Measurements from ENCODE around the gene LMO3. TPM values are rescaled to one million over a fixed set of nuclear protein-coding genes. Genes with fewer than 3 reads are reported as not detected.

Gene LMO3
- total RNA-seq, 2 donors from 2014 or later = 45.4 to 49.5 TPM

DNA sequence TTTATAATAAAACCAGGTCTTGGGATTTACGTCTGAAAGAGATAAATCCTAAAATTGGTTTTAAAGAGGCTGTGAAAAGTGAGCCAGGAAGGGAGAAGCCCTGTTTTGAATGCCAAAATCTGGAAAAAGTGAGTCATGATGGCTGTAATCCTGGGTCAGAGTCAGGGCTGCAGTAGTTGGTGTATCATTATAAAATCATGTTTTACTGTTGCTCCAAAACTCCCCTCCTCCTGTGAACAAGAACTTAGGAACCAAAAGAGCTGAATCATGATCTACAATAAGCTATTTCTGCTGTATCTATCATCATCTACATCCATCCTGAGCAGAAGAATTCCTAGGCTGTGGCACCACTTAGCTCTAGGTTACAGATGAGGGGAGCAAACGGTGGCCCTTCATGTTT is 79.3 kb downstream of the LMO3 start:
- H3K36me3 ChIP-seq = no peaks in the 10 kb centered on the region
- ATAC-seq (ENCODE audit: insufficient number of reproducible peaks, low FRiP score, low read depth) (no peak), DNase-seq (ENCODE audit: low spot score) (no peak)
- no peaks in the 10 kb centered on the region for H3K9me3 ChIP-seq
- no peak overlapping the region for H3K4me3 ChIP-seq
- TF ChIP-seq, protein P1, sequence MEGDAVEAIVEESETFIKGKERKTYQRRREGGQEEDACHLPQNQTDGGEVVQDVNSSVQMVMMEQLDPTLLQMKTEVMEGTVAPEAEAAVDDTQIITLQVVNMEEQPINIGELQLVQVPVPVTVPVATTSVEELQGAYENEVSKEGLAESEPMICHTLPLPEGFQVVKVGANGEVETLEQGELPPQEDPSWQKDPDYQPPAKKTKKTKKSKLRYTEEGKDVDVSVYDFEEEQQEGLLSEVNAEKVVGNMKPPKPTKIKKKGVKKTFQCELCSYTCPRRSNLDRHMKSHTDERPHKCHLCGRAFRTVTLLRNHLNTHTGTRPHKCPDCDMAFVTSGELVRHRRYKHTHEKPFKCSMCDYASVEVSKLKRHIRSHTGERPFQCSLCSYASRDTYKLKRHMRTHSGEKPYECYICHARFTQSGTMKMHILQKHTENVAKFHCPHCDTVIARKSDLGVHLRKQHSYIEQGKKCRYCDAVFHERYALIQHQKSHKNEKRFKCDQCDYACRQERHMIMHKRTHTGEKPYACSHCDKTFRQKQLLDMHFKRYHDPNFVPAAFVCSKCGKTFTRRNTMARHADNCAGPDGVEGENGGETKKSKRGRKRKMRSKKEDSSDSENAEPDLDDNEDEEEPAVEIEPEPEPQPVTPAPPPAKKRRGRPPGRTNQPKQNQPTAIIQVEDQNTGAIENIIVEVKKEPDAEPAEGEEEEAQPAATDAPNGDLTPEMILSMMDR (IDR thresholded peaks at IDR 0.05) = no peak
- no peaks in the 10 kb centered on the region for H3K4me1 ChIP-seq (ENCODE audit: control insufficient read depth in 1 of 2, low read depth in 2 of 2)
- H3K27me3 ChIP-seq (replicated peaks; ENCODE audit: insufficient read depth) = no peaks in the 10 kb centered on the region
- H3K27ac ChIP-seq = peak overlapping the region in 1 of 2 donors; percentile 2

DNA sequence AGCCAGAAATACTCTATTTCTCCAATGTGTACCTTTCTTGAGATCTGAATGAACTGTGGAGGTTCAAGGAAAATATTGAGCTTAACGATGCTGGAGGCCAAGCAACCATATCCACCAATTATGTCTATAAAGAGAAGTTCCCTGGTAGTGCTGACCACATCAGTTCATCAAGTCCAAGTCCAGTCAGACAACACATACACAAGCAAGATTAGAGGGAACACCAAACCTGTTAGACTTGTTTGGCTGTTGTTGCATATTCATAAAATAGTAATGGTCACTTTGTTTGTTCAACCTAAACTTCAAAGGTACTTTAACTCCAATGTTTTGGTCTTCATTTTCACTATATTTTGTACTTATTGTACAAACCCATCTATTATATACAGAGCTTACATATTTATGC is 81.6 kb downstream of the LMO3 start:
- no peaks in the 10 kb centered on the region for H3K4me1 ChIP-seq (ENCODE audit: control insufficient read depth in 1 of 2, low read depth in 2 of 2)
- no peak for DNase-seq (ENCODE audit: low spot score)
- TF ChIP-seq, protein P1 (IDR thresholded peaks at IDR 0.05) = no peak
- ATAC-seq (ENCODE audit: insufficient number of reproducible peaks, low FRiP score, low read depth) = no peak
- H3K4me3 ChIP-seq = no peak overlapping the region
- no peak overlapping the region for H3K27ac ChIP-seq
- H3K36me3 ChIP-seq = no peaks in the 10 kb centered on the region
- H3K27me3 ChIP-seq (replicated peaks; ENCODE audit: insufficient read depth) = no peaks in the 10 kb centered on the region
- no peaks in the 10 kb centered on the region for H3K9me3 ChIP-seq

DNA sequence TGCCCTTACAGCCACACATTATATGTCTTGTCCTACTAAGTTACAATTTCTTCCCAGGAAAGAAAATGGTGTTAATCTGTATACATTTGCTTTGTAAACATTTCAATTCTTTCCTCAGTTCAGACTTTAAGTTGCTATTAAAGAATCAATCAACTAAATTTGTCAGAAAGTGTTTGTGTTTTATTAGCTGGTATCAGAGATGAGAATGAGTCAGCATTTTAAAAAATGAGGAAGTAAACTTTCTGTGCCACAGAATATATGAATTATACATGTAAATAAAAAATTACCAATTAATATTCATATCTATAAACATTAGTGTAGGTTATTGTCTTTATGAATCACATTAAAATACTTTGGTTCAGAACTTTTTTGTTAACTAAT is 82.0 kb downstream of the LMO3 start:
- no peaks in the 10 kb centered on the region for H3K27me3 ChIP-seq (replicated peaks; ENCODE audit: insufficient read depth)
- no peak for ATAC-seq (ENCODE audit: insufficient number of reproducible peaks, low FRiP score, low read depth)
- no peak overlapping the region for H3K4me3 ChIP-seq
- no peak overlapping the region for H3K27ac ChIP-seq
- DNase-seq (ENCODE audit: low spot score) = no peak
- H3K9me3 ChIP-seq = no peaks in the 10 kb centered on the region
- TF ChIP-seq, protein P1 (IDR thresholded peaks at IDR 0.05) = no peak
- H3K36me3 ChIP-seq = no peaks in the 10 kb centered on the region
- no peaks in the 10 kb centered on the region for H3K4me1 ChIP-seq (ENCODE audit: control insufficient read depth in 1 of 2, low read depth in 2 of 2)

DNA sequence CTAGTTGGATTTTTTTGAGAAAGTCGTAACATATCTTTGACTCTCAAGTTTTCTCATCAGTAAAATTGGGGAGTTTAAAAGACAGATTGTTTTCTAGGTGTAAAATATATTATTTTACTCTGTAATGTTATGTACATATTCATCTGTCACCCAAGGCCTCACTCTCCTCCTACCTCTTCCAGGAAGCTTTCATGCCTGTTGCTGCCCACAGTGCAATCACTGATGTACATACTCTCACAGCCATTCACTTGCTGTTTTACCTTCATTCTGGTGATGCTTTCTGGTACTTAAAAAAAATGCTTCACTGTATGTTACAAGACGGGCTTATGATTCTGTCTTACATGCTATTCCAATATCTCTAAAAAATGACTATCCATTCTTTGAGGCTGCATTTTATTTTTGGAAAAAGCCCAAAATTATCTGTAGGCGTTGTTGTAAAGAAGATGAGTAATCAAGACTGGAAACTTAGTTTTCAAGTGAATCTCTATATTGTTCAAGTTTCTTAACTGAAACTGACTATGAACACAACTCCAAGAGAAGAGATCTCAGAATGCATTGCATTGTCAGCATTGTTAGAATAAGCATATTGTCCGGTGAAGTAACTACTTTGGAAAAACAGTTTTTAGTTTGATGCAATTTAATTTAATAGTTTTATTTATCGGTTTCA is 82.5 kb downstream of the LMO3 start:
- ATAC-seq (ENCODE audit: insufficient number of reproducible peaks, low FRiP score, low read depth) (no peak), DNase-seq (ENCODE audit: low spot score) (no peak)
- TF ChIP-seq, protein P1 (IDR thresholded peaks at IDR 0.05) = no peak
- H3K36me3 ChIP-seq = no peaks in the 10 kb centered on the region
- H3K4me1 ChIP-seq (ENCODE audit: control insufficient read depth in 1 of 2, low read depth in 2 of 2) = no peaks in the 10 kb centered on the region
- H3K27ac ChIP-seq = no peak overlapping the region
- H3K9me3 ChIP-seq = no peaks in the 10 kb centered on the region
- H3K4me3 ChIP-seq = no peak overlapping the region
- no peaks in the 10 kb centered on the region for H3K27me3 ChIP-seq (replicated peaks; ENCODE audit: insufficient read depth)

DNA sequence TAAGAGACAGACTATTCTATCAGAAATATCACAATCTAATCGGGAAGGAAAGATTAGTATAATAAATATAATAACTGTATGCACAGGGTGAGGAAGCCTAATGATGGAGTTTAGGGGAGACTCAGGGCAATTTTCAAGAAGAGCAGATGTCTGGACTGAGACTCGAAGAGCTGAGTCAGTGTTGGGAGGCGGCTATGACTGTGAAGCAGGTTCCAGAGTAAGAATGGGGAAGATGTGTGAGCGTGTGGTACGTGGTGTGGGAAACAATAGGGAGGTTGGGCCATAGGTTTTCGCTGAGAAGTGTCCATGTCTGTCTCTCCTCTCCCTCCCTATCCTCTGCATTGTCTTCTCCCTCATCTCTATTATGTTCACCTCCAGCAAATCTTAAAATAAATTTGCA is 85.6 kb downstream of the LMO3 start:
- no peak for ATAC-seq (ENCODE audit: insufficient number of reproducible peaks, low FRiP score, low read depth)
- Histone ChIP-seq H3K4me1 (ENCODE audit: control insufficient read depth in 1 of 2, low read depth in 2 of 2) (no peaks in the 10 kb centered on the region), H3K9me3 (no peaks in the 10 kb centered on the region), H3K4me3 (no peak overlapping the region), H3K36me3 (no peaks in the 10 kb centered on the region), H3K27ac (no peak overlapping the region), H3K27me3 (replicated peaks; ENCODE audit: insufficient read depth) (no peaks in the 10 kb centered on the region)
- no peak for DNase-seq (ENCODE audit: low spot score)
- TF ChIP-seq, protein P1 (IDR thresholded peaks at IDR 0.05) = no peak
